Measurements from ENCODE around the gene PSMF1.

GRCh38 chr20:1124421-1124820 lies 6.0 kb downstream of the PSMF1 start:
- no peak for TF ChIP-seq CTCF (IDR thresholded peaks at IDR 0.05; ENCODE audit: low read length)
- TF ChIP-seq EZH2 (optimal IDR thresholded peaks at IDR 0.05; ENCODE audit: low read depth, low read length) = no peak
- no peak for TF ChIP-seq EZH2phosphoT487 (IDR thresholded peaks at IDR 0.05; ENCODE audit: low read length)

Data from MM.1S (cell line).